ENCODE results near the gene MSANTD7.
"Not testable (repeated sequence)": the region's sequence is repeated elsewhere in the genome, so short reads cannot be mapped to it uniquely, and the experiment has no call there.

- TF ChIP-seq CTCF (IDR thresholded peaks at IDR 0.05; ENCODE audit: insufficient read depth, low read length, poor library complexity, severe bottlenecking); EZH2phosphoT487 (conservative IDR thresholded peaks at IDR 0.05; ENCODE audit: low read length): not testable (repeated sequence)
Measured at GRCh38 chr10:14864466-14864865, 26.4 kb downstream of the MSANTD7 start.
